Measurements from ENCODE around the gene PAXIP1. TPM values are rescaled to one million over a fixed set of nuclear protein-coding genes. Genes with fewer than 3 reads are reported as not detected.

The PAXIP1 gene
- polyA plus RNA-seq, 2 donors, result 4.8 to 5.2 TPM

DNA sequence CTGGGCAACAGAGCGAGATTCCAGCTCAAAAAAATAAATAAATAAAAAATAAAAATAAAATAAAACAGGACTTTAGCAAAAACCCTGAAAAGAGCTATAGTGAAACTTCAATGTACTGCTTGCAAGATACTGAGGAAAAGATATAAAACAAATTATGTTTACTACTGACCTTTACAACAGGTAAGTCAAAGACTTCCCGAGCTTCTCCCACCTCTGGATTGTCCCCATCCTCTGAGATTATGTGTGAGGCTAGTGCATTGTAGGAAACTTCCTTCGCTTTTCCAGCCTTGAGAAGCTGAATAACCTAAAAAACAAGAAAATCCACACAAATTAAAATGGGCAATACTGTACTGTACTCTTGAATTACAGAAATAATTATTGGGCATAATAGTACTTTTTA is 4.4 kb downstream of the PAXIP1 start:
- Histone ChIP-seq H3K27me3 (ENCODE audit: control insufficient read depth in 1 of 2, insufficient read depth in 2 of 2, low read length in 2 of 2) (no peaks in the 10 kb centered on the region), H3K4me1 (ENCODE audit: control insufficient read depth in 2 of 2, insufficient read depth in 2 of 2, low read length in 1 of 2) (peaks cover 0 to 2% of the 10 kb centered on the region in 2 donors), H3K9me3 (ENCODE audit: control insufficient read depth in 2 of 2, insufficient read depth in 1 of 2, low read depth in 1 of 2, low read length in 1 of 2) (no peaks in the 10 kb centered on the region), H3K36me3 (ENCODE audit: control insufficient read depth in 2 of 2, insufficient read depth in 2 of 2, low read length in 1 of 2) (peaks cover 0 to 14% of the 10 kb centered on the region in 2 donors), H3K27ac (ENCODE audit: low read depth in 2 of 2, low read length in 1 of 2) (no peak overlapping the region), H3K4me3 (ENCODE audit: low read depth in 1 of 2, low read length in 2 of 2) (no peak overlapping the region)
- 99 to 100% methylated on average over 3 of the region's 3 CpGs for WGBS, 2 donors

DNA sequence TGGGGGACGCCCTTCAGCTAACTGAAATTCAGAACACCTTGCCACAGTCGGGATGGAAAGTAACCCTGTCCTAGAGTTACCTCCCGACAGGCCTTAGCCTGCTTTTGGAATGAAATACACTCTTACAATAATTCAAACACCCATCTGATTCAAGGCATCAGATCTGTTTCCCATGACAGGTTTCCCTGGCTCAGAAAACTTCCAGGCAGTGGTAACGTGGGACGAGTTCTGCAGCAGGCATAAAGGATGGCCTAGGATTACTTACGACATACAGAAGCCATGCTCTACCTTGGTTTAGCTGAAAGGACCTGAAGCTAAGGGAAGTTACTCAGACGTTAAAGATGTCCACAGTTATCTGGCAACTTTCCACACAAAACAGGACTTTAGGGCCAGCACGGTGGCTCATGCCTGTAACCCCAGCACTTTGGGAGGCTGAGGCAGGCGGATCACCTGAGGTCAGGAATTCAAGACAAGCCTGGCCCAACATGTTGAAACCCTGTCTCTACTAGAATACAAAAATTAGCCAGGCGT is 5.0 kb downstream of the PAXIP1 start:
- Histone ChIP-seq H3K4me3 (ENCODE audit: low read depth in 1 of 2, low read length in 2 of 2) (no peak overlapping the region), H3K4me1 (ENCODE audit: control insufficient read depth in 2 of 2, insufficient read depth in 2 of 2, low read length in 1 of 2) (peaks cover 0 to 2% of the 10 kb centered on the region in 2 donors), H3K27ac (ENCODE audit: low read depth in 2 of 2, low read length in 1 of 2) (no peak overlapping the region), H3K9me3 (ENCODE audit: control insufficient read depth in 2 of 2, insufficient read depth in 1 of 2, low read depth in 1 of 2, low read length in 1 of 2) (no peaks in the 10 kb centered on the region), H3K27me3 (ENCODE audit: control insufficient read depth in 1 of 2, insufficient read depth in 2 of 2, low read length in 2 of 2) (no peaks in the 10 kb centered on the region), H3K36me3 (ENCODE audit: control insufficient read depth in 2 of 2, insufficient read depth in 2 of 2, low read length in 1 of 2) (peaks cover 0 to 14% of the 10 kb centered on the region in 2 donors)
- WGBS, 2 donors, result 81 to 83% methylated on average over 10 of the region's 10 CpGs

DNA sequence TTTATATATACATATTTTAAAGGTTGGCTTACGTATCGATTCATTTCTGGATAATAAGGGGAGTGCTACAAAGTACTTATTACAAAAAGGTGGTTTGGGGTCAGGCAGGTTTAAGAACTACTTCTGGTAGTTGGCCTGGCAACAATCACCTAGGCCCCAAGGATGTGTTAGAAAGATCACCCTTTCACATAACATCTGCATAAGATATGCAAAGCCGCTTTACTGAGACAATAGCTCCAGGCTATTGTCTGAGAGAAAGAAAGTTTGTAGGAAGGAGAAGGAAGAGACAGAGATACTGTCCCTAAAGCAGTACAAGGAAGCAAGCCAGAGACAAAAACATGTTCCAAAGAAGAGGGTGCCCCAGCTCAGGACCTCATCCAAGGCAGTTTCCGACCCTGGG is 6.2 kb downstream of the PAXIP1 start:
- Histone ChIP-seq H3K4me1 (ENCODE audit: control insufficient read depth in 2 of 2, insufficient read depth in 2 of 2, low read length in 1 of 2) (no peaks in the 10 kb centered on the region), H3K4me3 (ENCODE audit: low read depth in 1 of 2, low read length in 2 of 2) (no peak overlapping the region), H3K36me3 (ENCODE audit: control insufficient read depth in 2 of 2, insufficient read depth in 2 of 2, low read length in 1 of 2) (peaks cover 0 to 14% of the 10 kb centered on the region in 2 donors), H3K27ac (ENCODE audit: low read depth in 2 of 2, low read length in 1 of 2) (no peak overlapping the region), H3K27me3 (ENCODE audit: control insufficient read depth in 1 of 2, insufficient read depth in 2 of 2, low read length in 2 of 2) (no peaks in the 10 kb centered on the region), H3K9me3 (ENCODE audit: control insufficient read depth in 2 of 2, insufficient read depth in 1 of 2, low read depth in 1 of 2, low read length in 1 of 2) (no peaks in the 10 kb centered on the region)
- 93 to 95% methylated on average over 4 of the region's 4 CpGs for WGBS, 2 donors

DNA sequence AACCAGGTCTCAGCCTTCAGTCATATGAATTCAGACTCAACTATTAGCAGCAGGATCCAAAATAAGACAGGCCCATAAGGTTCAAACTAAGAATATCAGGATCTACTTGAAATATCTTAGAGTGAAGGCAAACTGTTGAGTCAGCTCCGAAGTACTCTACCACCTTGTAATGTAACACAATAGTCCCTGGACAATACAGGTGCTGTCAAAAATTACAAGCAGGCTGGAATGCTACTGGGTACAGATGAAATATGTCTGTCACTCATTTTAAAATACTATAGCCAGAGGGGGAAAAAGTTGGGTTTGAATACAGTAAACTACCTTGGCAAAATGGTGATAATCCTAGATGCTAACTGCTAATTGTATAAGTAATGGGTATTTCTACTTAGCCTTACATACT is 6.8 kb downstream of the PAXIP1 start:
- Histone ChIP-seq H3K4me1 (ENCODE audit: control insufficient read depth in 2 of 2, insufficient read depth in 2 of 2, low read length in 1 of 2) (no peaks in the 10 kb centered on the region), H3K36me3 (ENCODE audit: control insufficient read depth in 2 of 2, insufficient read depth in 2 of 2, low read length in 1 of 2) (peaks cover 0 to 14% of the 10 kb centered on the region in 2 donors), H3K27me3 (ENCODE audit: control insufficient read depth in 1 of 2, insufficient read depth in 2 of 2, low read length in 2 of 2) (no peaks in the 10 kb centered on the region), H3K4me3 (ENCODE audit: low read depth in 1 of 2, low read length in 2 of 2) (no peak overlapping the region), H3K27ac (ENCODE audit: low read depth in 2 of 2, low read length in 1 of 2) (no peak overlapping the region), H3K9me3 (ENCODE audit: control insufficient read depth in 2 of 2, insufficient read depth in 1 of 2, low read depth in 1 of 2, low read length in 1 of 2) (no peaks in the 10 kb centered on the region)
- 90 to 97% methylated on average over 1 of the region's 1 CpG for WGBS, 2 donors

DNA sequence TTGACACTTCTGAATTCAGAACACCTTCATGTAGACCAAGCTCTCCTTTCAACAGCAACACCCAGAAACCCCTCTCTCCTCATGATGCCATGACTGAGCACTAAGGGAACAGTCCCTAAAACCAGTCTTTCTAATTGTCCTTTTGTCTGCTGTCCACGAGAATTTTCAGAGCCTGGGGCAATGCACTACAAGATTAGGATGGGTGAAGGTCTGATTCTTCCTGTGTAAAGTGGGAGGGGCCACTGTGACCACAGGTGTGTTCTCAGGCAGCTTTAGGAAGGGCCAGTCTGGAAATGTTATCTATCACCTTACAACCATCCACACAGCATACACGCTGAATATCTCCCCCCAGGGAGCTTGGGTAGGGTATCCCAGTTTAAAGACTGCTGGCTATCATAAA is 7.9 kb downstream of the PAXIP1 start:
- Histone ChIP-seq H3K27ac (ENCODE audit: low read depth in 2 of 2, low read length in 1 of 2) (no peak overlapping the region), H3K27me3 (ENCODE audit: control insufficient read depth in 1 of 2, insufficient read depth in 2 of 2, low read length in 2 of 2) (no peaks in the 10 kb centered on the region), H3K9me3 (ENCODE audit: control insufficient read depth in 2 of 2, insufficient read depth in 1 of 2, low read depth in 1 of 2, low read length in 1 of 2) (no peaks in the 10 kb centered on the region), H3K4me3 (ENCODE audit: low read depth in 1 of 2, low read length in 2 of 2) (no peak overlapping the region), H3K36me3 (ENCODE audit: control insufficient read depth in 2 of 2, insufficient read depth in 2 of 2, low read length in 1 of 2) (peaks cover 0 to 14% of the 10 kb centered on the region in 2 donors), H3K4me1 (ENCODE audit: control insufficient read depth in 2 of 2, insufficient read depth in 2 of 2, low read length in 1 of 2) (no peaks in the 10 kb centered on the region)
- WGBS, 2 donors, result 65 to 73% methylated on average over 2 of the region's 2 CpGs

DNA sequence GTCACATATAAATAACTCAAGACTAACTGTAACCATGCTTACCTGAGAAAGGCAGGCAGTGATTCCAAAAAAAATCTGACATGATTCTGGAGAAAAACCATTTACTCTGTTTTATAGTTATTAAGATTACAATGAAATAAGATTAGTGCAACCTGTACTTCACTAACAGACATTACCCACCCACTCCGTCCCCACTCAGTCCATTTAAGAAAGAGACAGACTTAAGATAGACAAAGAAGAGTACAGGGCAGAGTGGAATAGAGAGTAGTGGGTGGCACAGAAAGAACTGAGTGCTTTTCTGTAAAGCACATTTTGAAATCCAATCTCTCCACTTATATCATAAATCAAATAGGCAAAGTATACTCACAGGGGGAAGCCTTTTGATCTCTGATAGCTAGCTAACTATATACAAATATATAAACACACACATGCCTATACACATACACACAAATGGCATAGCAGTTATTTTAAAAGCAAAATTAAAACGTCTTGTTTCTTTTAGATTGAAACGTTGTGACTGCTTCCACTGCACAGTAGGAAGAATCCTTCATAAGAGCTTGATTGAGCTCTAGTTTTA is 11.9 kb downstream of the PAXIP1 start:
- Histone ChIP-seq H3K9me3 (ENCODE audit: control insufficient read depth in 2 of 2, insufficient read depth in 1 of 2, low read depth in 1 of 2, low read length in 1 of 2) (no peaks in the 10 kb centered on the region), H3K27ac (ENCODE audit: low read depth in 2 of 2, low read length in 1 of 2) (no peak overlapping the region), H3K36me3 (ENCODE audit: control insufficient read depth in 2 of 2, insufficient read depth in 2 of 2, low read length in 1 of 2) (peaks cover 1 to 11% of the 10 kb centered on the region in 2 donors), H3K4me1 (ENCODE audit: control insufficient read depth in 2 of 2, insufficient read depth in 2 of 2, low read length in 1 of 2) (peaks cover 0 to under 1% of the 10 kb centered on the region in 2 donors), H3K27me3 (ENCODE audit: control insufficient read depth in 1 of 2, insufficient read depth in 2 of 2, low read length in 2 of 2) (no peaks in the 10 kb centered on the region), H3K4me3 (ENCODE audit: low read depth in 1 of 2, low read length in 2 of 2) (no peak overlapping the region)
- 64 to 68% methylated on average over 3 of the region's 3 CpGs for whole genome bisulfite sequencing, 2 donors

DNA sequence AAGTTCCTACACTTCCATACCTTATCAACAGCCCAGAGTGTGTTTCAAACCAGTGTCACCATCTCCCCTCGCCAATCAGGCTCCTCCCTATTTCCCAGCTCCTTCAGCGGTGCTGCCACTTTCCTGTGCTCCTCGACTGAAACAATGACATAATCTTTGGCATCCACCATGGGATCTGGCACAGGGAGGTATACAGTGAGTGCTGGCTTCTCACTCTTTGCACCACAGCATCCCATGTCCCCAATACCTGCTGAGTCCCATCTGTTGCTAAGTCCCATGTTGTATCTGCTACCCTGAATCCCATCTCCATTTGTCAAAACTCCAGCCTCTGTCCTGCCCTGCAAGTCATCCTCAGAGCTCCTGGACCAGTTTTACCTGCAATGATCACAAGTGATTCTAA is 15.4 kb downstream of the PAXIP1 start:
- no peak overlapping the region for H3K27ac ChIP-seq (ENCODE audit: low read depth in 2 of 2, low read length in 1 of 2)
- no peaks in the 10 kb centered on the region for H3K27me3 ChIP-seq (ENCODE audit: control insufficient read depth in 1 of 2, insufficient read depth in 2 of 2, low read length in 2 of 2)
- H3K9me3 ChIP-seq (ENCODE audit: control insufficient read depth in 2 of 2, insufficient read depth in 1 of 2, low read depth in 1 of 2, low read length in 1 of 2), result no peaks in the 10 kb centered on the region
- H3K4me3 ChIP-seq (ENCODE audit: low read depth in 1 of 2, low read length in 2 of 2), result no peak overlapping the region
- WGBS, 2 donors, result 61 to 63% methylated on average over 3 of the region's 3 CpGs
- peaks cover 4 to 9% of the 10 kb centered on the region in 2 donors for H3K36me3 ChIP-seq (ENCODE audit: control insufficient read depth in 2 of 2, insufficient read depth in 2 of 2, low read length in 1 of 2)
- peaks cover 0 to 3% of the 10 kb centered on the region in 2 donors for H3K4me1 ChIP-seq (ENCODE audit: control insufficient read depth in 2 of 2, insufficient read depth in 2 of 2, low read length in 1 of 2)

DNA sequence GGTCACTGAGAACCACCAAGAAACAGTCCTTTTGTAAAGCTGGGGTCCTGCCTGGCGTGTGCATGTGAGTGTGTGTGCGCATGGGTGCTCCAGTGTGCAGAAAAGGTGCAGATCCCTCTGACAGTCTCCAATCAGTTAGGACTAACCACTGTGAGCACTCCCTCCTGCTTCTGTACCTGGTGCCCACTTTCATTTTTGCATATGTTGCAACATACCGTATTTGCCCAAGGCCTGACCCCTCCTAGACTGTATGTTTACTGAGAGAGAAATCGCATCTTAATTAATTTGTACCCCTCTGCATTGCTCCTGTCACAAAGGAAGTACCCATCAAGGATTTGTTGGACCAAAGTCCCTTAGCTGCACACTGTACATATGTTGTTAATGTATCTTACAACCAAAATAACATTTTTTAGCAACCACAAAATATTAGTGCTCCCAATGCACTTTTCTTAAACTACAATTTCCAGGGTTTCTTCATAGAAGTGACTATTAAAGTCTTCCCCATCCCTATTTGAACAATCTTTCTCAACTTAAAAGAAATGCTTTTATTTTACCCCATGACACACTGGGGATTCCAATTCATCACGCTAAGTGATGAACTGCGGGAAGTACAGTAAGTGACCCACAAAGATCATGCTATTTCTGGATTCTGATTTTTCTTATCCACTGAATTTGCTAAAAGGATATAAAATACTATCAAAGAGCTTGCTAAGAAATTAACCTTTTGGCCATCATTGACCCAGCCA is 16.6 kb downstream of the PAXIP1 start:
- 96 to 97% methylated on average over 6 of the region's 6 CpGs for WGBS, 2 donors

DNA sequence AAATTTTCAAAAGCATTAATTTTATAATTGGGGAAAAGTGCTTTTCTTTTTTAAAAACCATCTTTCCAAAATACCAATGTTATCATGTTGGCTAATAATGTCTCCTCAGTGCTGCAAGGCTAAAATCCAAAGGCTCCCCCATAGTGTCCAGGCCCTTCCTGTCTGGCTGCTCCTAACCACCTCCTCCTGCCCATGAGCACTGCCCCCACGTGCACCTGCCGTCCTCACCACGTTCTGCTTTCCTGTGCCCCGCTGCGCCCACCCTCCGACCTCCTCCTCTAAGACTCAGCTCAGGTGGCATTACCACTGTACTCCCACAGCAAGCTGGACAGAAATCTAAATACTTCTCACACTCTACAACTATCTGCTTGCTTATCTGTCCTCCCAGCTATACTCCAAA is 17.7 kb downstream of the PAXIP1 start:
- Histone ChIP-seq H3K27ac (ENCODE audit: low read depth in 2 of 2, low read length in 1 of 2) (no peak overlapping the region), H3K36me3 (ENCODE audit: control insufficient read depth in 2 of 2, insufficient read depth in 2 of 2, low read length in 1 of 2) (peaks cover 7 to 9% of the 10 kb centered on the region in 2 donors), H3K4me3 (ENCODE audit: low read depth in 1 of 2, low read length in 2 of 2) (no peak overlapping the region), H3K27me3 (ENCODE audit: control insufficient read depth in 1 of 2, insufficient read depth in 2 of 2, low read length in 2 of 2) (no peaks in the 10 kb centered on the region), H3K9me3 (ENCODE audit: control insufficient read depth in 2 of 2, insufficient read depth in 1 of 2, low read depth in 1 of 2, low read length in 1 of 2) (no peaks in the 10 kb centered on the region), H3K4me1 (ENCODE audit: control insufficient read depth in 2 of 2, insufficient read depth in 2 of 2, low read length in 1 of 2) (peaks cover 0 to 3% of the 10 kb centered on the region in 2 donors)
- WGBS, 2 donors, result 85 to 90% methylated on average over 6 of the region's 6 CpGs

More for the DNA sequence above, 16.6 kb downstream of the PAXIP1 start:
- Histone ChIP-seq H3K9me3 (ENCODE audit: control insufficient read depth in 2 of 2, insufficient read depth in 1 of 2, low read depth in 1 of 2, low read length in 1 of 2) (no peaks in the 10 kb centered on the region), H3K27me3 (ENCODE audit: control insufficient read depth in 1 of 2, insufficient read depth in 2 of 2, low read length in 2 of 2) (no peaks in the 10 kb centered on the region), H3K4me3 (ENCODE audit: low read depth in 1 of 2, low read length in 2 of 2) (no peak overlapping the region), H3K27ac (ENCODE audit: low read depth in 2 of 2, low read length in 1 of 2) (no peak overlapping the region), H3K4me1 (ENCODE audit: control insufficient read depth in 2 of 2, insufficient read depth in 2 of 2, low read length in 1 of 2) (peaks cover 0 to 3% of the 10 kb centered on the region in 2 donors), H3K36me3 (ENCODE audit: control insufficient read depth in 2 of 2, insufficient read depth in 2 of 2, low read length in 1 of 2) (peaks cover 4 to 9% of the 10 kb centered on the region in 2 donors)

Measured in esophagus (tissue), 2 donors.